ENCODE measurements around the gene APOBEC3G. TPM values are rescaled to one million over a fixed set of nuclear protein-coding genes. Genes with fewer than 3 reads are reported as not detected.
A peak's percentile ranks its signal among the peaks of the same experiment; 100 is the strongest.
"Not testable (repeated sequence)": the region's sequence is repeated elsewhere in the genome, so short reads cannot be mapped to it uniquely, and the experiment has no call there.

APOBEC3G gene
- total RNA-seq (1 to 10 TPM; 6.0 to 9.5 TPM), polyA plus RNA-seq (ENCODE audit: insufficient read length in 2 of 2) (1 to 10 TPM; 3.2 to 4.4 TPM)
- long read RNA-seq, donor 1 = 0 reads
- long read RNA-seq, donor 2 = 0 reads
- long read RNA-seq, donor 3, partial matches to known transcripts = 0 of 2 reads
- long read RNA-seq, donor 3, other reads (novel, unspliced or antisense) = 0 of 2 reads
- long read RNA-seq, donor 4, partial matches to known transcripts = 13 of 15 reads
- long read RNA-seq, donor 4, other reads (novel, unspliced or antisense) = 0 of 15 reads

GRCh38 chr22:39077026-39077840 is at the start of gene APOBEC3G:
Gene APOBEC3G (plus strand): TSS chr22:39077275. CDS start chr22:39077362, 87 bp downstream.
- H3K27me3 ChIP-seq (ENCODE audit: control insufficient read depth, insufficient read depth, low read length); H3K27ac ChIP-seq (ENCODE audit: low read depth, low read length); H3K9me3 ChIP-seq (ENCODE audit: control insufficient read depth, insufficient read depth, low read length); H3K4me1 ChIP-seq (ENCODE audit: control insufficient read depth, insufficient read depth, low read length); H3K36me3 ChIP-seq (ENCODE audit: control insufficient read depth, insufficient read depth, low read length); DNase-seq (ENCODE audit: low read depth in 4 of 6, low spot score in 6 of 6): not testable (repeated sequence)
- WGBS (ENCODE audit: insufficient coverage) = 32% methylated on average over 10 of the region's 17 CpGs
- peak within 1 kb of the TSS; percentile 27 for H3K4me3 ChIP-seq (ENCODE audit: low read depth, low read length)

- Histone ChIP-seq H3K4me1 (ENCODE audit: control insufficient read depth, insufficient read depth, low read length) (no peaks in the 10 kb centered on the region), H3K36me3 (ENCODE audit: control insufficient read depth, insufficient read depth, low read length) (no peaks in the 10 kb centered on the region), H3K9me3 (ENCODE audit: control insufficient read depth, insufficient read depth, low read length) (no peaks in the 10 kb centered on the region), H3K27ac (ENCODE audit: low read depth, low read length) (no peak overlapping the region), H3K4me3 (ENCODE audit: low read depth, low read length) (no peak overlapping the region), H3K27me3 (ENCODE audit: control insufficient read depth, insufficient read depth, low read length) (no peaks in the 10 kb centered on the region)
- no peak for DNase-seq (ENCODE audit: low read depth in 4 of 6, low spot score in 6 of 6)
- WGBS (ENCODE audit: insufficient coverage) = 40% methylated on average over 1 of the region's 4 CpGs
Measured at GRCh38 chr22:39027717-39028116, 49.4 kb upstream of the APOBEC3G start.

GRCh38 chr22:39028281-39028680 is 48.8 kb upstream of the APOBEC3G start:
- no peaks in the 10 kb centered on the region for H3K4me1 ChIP-seq (ENCODE audit: control insufficient read depth, insufficient read depth, low read length)
- no peak for DNase-seq (ENCODE audit: low read depth in 4 of 6, low spot score in 6 of 6)
- H3K27me3 ChIP-seq (ENCODE audit: control insufficient read depth, insufficient read depth, low read length) = no peaks in the 10 kb centered on the region
- H3K36me3 ChIP-seq (ENCODE audit: control insufficient read depth, insufficient read depth, low read length) = no peaks in the 10 kb centered on the region
- WGBS (ENCODE audit: insufficient coverage) = 94% methylated on average over 10 of the region's 11 CpGs
- no peak overlapping the region for H3K27ac ChIP-seq (ENCODE audit: low read depth, low read length)
- no peak overlapping the region for H3K4me3 ChIP-seq (ENCODE audit: low read depth, low read length)
- no peaks in the 10 kb centered on the region for H3K9me3 ChIP-seq (ENCODE audit: control insufficient read depth, insufficient read depth, low read length)

GRCh38 chr22:39029227-39029626 is 47.8 kb upstream of the APOBEC3G start:
- H3K27me3 ChIP-seq (ENCODE audit: control insufficient read depth, insufficient read depth, low read length) = no peaks in the 10 kb centered on the region
- no peak overlapping the region for H3K4me3 ChIP-seq (ENCODE audit: low read depth, low read length)
- H3K36me3 ChIP-seq (ENCODE audit: control insufficient read depth, insufficient read depth, low read length) = no peaks in the 10 kb centered on the region
- 93% methylated on average over 13 of the region's 13 CpGs for WGBS (ENCODE audit: insufficient coverage)
- no peak overlapping the region for H3K27ac ChIP-seq (ENCODE audit: low read depth, low read length)
- H3K9me3 ChIP-seq (ENCODE audit: control insufficient read depth, insufficient read depth, low read length) = no peaks in the 10 kb centered on the region
- no peak for DNase-seq (ENCODE audit: low read depth in 4 of 6, low spot score in 6 of 6)
- no peaks in the 10 kb centered on the region for H3K4me1 ChIP-seq (ENCODE audit: control insufficient read depth, insufficient read depth, low read length)

- H3K4me3 ChIP-seq (ENCODE audit: low read depth, low read length) = no peak overlapping the region
- H3K9me3 ChIP-seq (ENCODE audit: control insufficient read depth, insufficient read depth, low read length) = no peaks in the 10 kb centered on the region
- no peak for DNase-seq (ENCODE audit: low read depth in 4 of 6, low spot score in 6 of 6)
- 93% methylated on average over 9 of the region's 14 CpGs for WGBS (ENCODE audit: insufficient coverage)
- H3K27ac ChIP-seq (ENCODE audit: low read depth, low read length) = no peak overlapping the region
- no peaks in the 10 kb centered on the region for H3K4me1 ChIP-seq (ENCODE audit: control insufficient read depth, insufficient read depth, low read length)
- no peaks in the 10 kb centered on the region for H3K27me3 ChIP-seq (ENCODE audit: control insufficient read depth, insufficient read depth, low read length)
- H3K36me3 ChIP-seq (ENCODE audit: control insufficient read depth, insufficient read depth, low read length) = no peaks in the 10 kb centered on the region
Measured at GRCh38 chr22:39030705-39031104, 46.4 kb upstream of the APOBEC3G start.

- not testable (repeated sequence) for H3K27ac ChIP-seq (ENCODE audit: low read depth, low read length); H3K4me1 ChIP-seq (ENCODE audit: control insufficient read depth, insufficient read depth, low read length); H3K4me3 ChIP-seq (ENCODE audit: low read depth, low read length); H3K36me3 ChIP-seq (ENCODE audit: control insufficient read depth, insufficient read depth, low read length); H3K9me3 ChIP-seq (ENCODE audit: control insufficient read depth, insufficient read depth, low read length); DNase-seq (ENCODE audit: low read depth in 4 of 6, low spot score in 6 of 6); H3K27me3 ChIP-seq (ENCODE audit: control insufficient read depth, insufficient read depth, low read length)
- WGBS (ENCODE audit: insufficient coverage) = 58% methylated on average over 12 of the region's 18 CpGs
Measured at GRCh38 chr22:39031434-39032295, 45.4 kb upstream of the APOBEC3G start.

GRCh38 chr22:39037071-39037470 is 40.0 kb upstream of the APOBEC3G start:
- peaks cover 10% of the 10 kb centered on the region for H3K4me1 ChIP-seq (ENCODE audit: control insufficient read depth, insufficient read depth, low read length)
- H3K36me3 ChIP-seq (ENCODE audit: control insufficient read depth, insufficient read depth, low read length); H3K9me3 ChIP-seq (ENCODE audit: control insufficient read depth, insufficient read depth, low read length); H3K4me3 ChIP-seq (ENCODE audit: low read depth, low read length); H3K27me3 ChIP-seq (ENCODE audit: control insufficient read depth, insufficient read depth, low read length); H3K27ac ChIP-seq (ENCODE audit: low read depth, low read length); DNase-seq (ENCODE audit: low read depth in 4 of 6, low spot score in 6 of 6): not testable (repeated sequence)
- WGBS (ENCODE audit: insufficient coverage) = no CpG with 5 or more reads among the region's 2 CpGs

GRCh38 chr22:39039306-39040126 is 37.6 kb upstream of the APOBEC3G start:
- H3K36me3 ChIP-seq (ENCODE audit: control insufficient read depth, insufficient read depth, low read length) = no peaks in the 10 kb centered on the region
- H3K4me1 ChIP-seq (ENCODE audit: control insufficient read depth, insufficient read depth, low read length) = peaks cover 10% of the 10 kb centered on the region
- DNase-seq (ENCODE audit: low read depth in 4 of 6, low spot score in 6 of 6) = no peak
- H3K4me3 ChIP-seq (ENCODE audit: low read depth, low read length) = no peak overlapping the region
- 92% methylated on average over 12 of the region's 19 CpGs for WGBS (ENCODE audit: insufficient coverage)
- no peaks in the 10 kb centered on the region for H3K27me3 ChIP-seq (ENCODE audit: control insufficient read depth, insufficient read depth, low read length)
- H3K9me3 ChIP-seq (ENCODE audit: control insufficient read depth, insufficient read depth, low read length) = peaks cover 1% of the 10 kb centered on the region
- no peak overlapping the region for H3K27ac ChIP-seq (ENCODE audit: low read depth, low read length)

GRCh38 chr22:39040155-39040537 is 36.9 kb upstream of the APOBEC3G start:
- peaks cover 10% of the 10 kb centered on the region for H3K4me1 ChIP-seq (ENCODE audit: control insufficient read depth, insufficient read depth, low read length)
- 70% methylated on average over 2 of the region's 14 CpGs for WGBS (ENCODE audit: insufficient coverage)
- H3K4me3 ChIP-seq (ENCODE audit: low read depth, low read length); H3K36me3 ChIP-seq (ENCODE audit: control insufficient read depth, insufficient read depth, low read length); DNase-seq (ENCODE audit: low read depth in 4 of 6, low spot score in 6 of 6); H3K9me3 ChIP-seq (ENCODE audit: control insufficient read depth, insufficient read depth, low read length); H3K27me3 ChIP-seq (ENCODE audit: control insufficient read depth, insufficient read depth, low read length); H3K27ac ChIP-seq (ENCODE audit: low read depth, low read length): not testable (repeated sequence)
